Mesodermal cell (in vitro differentiated cells): ENCODE data around the gene GPBP1L1.

Source experiments
- H3K27ac ChIP-seq: 2 replicates; pipeline ENCODE4 v1.7.0; 2013; ENCODE audit warnings: mild to moderate bottlenecking, low read depth, low read length, moderate library complexity; ENCODE audit not compliant: severe bottlenecking
- H3K36me3 ChIP-seq: 2 replicates; pipeline ENCODE4 v1.7.1; 2013; ENCODE audit warnings: mild to moderate bottlenecking, low read length, moderate library complexity; ENCODE audit not compliant: control insufficient read depth, insufficient read depth
- H3K4me1 ChIP-seq: one replicate; pipeline ENCODE4 v1.7.1; 2013; ENCODE audit warnings: mild to moderate bottlenecking, low read length; ENCODE audit not compliant: insufficient read depth, control insufficient read depth, poor library complexity, severe bottlenecking
- H3K4me3 ChIP-seq: 2 replicates; pipeline ENCODE4 v1.7.0; 2013; ENCODE audit warnings: low read length, control low read depth, mild to moderate bottlenecking; ENCODE audit not compliant: insufficient read depth, poor library complexity, severe bottlenecking; ENCODE audit errors: extremely low read depth
- H3K9me3 ChIP-seq: 2 replicates; pipeline ENCODE4 v1.7.1; 2013; ENCODE audit warnings: mild to moderate bottlenecking, low read length, moderate library complexity; ENCODE audit not compliant: control insufficient read depth
- WGBS, 2 experiments: methylation state at CpG; one replicate each; pipeline ENCODE4 v1.1.5; 2013; ENCODE audit warnings: missing lambda C conversion rate in 2 of 2; ENCODE audit not compliant: insufficient coverage in 2 of 2; 5-methylcytosine and 5-hydroxymethylcytosine counted together

Gene GPBP1L1

GRCh38 chr1:45666836-45667235 is 19.5 kb downstream of the GPBP1L1 start:
- H3K27ac ChIP-seq: no peak overlapping the region
- 80% methylated on average over 1 of the region's 2 CpGs; no CpG with 5 or more reads in 1 of the 2 experiments for WGBS, 2 experiments
- no peaks in the 10 kb centered on the region for H3K9me3 ChIP-seq
- H3K4me3 ChIP-seq: no peak overlapping the region
- H3K4me1 ChIP-seq: no peaks in the 10 kb centered on the region
- peaks cover 39% of the 10 kb centered on the region for H3K36me3 ChIP-seq

DNA sequence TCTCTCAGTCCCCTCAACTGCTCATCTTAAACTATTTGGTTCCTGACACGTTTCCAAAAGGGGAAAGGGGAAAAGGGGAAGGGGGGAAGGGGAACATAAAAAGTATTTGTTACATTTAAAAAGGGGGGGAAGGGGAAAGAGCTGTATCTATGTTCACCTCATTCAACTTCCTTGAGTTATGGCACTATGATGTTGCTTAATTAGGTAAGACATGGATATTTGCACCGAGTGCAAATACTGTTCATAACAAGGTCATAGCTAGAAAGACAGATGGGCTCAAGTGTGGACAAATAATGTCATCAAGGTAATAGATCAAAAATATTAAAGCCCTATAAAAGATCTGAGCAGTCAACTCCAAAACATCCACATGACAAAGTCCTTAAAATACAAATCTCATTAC is 26.0 kb downstream of the GPBP1L1 start:
- Histone ChIP-seq H3K4me1 (no peaks in the 10 kb centered on the region), H3K4me3 (no peak overlapping the region), H3K36me3 (peaks cover 71% of the 10 kb centered on the region), H3K9me3 (no peaks in the 10 kb centered on the region), H3K27ac (no peak overlapping the region)
- no CpG with 5 or more reads among the region's 2 CpGs for WGBS, 2 experiments

GRCh38 chr1:45659222-45659621 is 27.1 kb downstream of the GPBP1L1 start:
- H3K4me3 ChIP-seq: no peak overlapping the region
- H3K9me3 ChIP-seq: no peaks in the 10 kb centered on the region
- peaks cover 75% of the 10 kb centered on the region for H3K36me3 ChIP-seq
- H3K4me1 ChIP-seq: no peaks in the 10 kb centered on the region
- no peak overlapping the region for H3K27ac ChIP-seq
- WGBS, 2 experiments: 89% methylated on average over 1 of the region's 2 CpGs; no CpG with 5 or more reads in 1 of the 2 experiments

GRCh38 chr1:45658171-45658570 is 28.2 kb downstream of the GPBP1L1 start:
- Histone ChIP-seq H3K9me3 (no peaks in the 10 kb centered on the region), H3K36me3 (peaks cover 84% of the 10 kb centered on the region), H3K4me3 (no peak overlapping the region), H3K27ac (no peak overlapping the region), H3K4me1 (no peaks in the 10 kb centered on the region)
- WGBS, 2 experiments: 100% methylated on average over 1 of the region's 2 CpGs

- Histone ChIP-seq H3K27ac (no peak overlapping the region), H3K4me3 (no peak overlapping the region), H3K36me3 (peaks cover 97% of the 10 kb centered on the region), H3K9me3 (no peaks in the 10 kb centered on the region), H3K4me1 (no peaks in the 10 kb centered on the region)
- WGBS, 2 experiments: 100% methylated on average over 1 of the region's 3 CpGs; no CpG with 5 or more reads in 1 of the 2 experiments
Observed at GRCh38 chr1:45656573-45657226, 29.6 kb downstream of the GPBP1L1 start.

DNA sequence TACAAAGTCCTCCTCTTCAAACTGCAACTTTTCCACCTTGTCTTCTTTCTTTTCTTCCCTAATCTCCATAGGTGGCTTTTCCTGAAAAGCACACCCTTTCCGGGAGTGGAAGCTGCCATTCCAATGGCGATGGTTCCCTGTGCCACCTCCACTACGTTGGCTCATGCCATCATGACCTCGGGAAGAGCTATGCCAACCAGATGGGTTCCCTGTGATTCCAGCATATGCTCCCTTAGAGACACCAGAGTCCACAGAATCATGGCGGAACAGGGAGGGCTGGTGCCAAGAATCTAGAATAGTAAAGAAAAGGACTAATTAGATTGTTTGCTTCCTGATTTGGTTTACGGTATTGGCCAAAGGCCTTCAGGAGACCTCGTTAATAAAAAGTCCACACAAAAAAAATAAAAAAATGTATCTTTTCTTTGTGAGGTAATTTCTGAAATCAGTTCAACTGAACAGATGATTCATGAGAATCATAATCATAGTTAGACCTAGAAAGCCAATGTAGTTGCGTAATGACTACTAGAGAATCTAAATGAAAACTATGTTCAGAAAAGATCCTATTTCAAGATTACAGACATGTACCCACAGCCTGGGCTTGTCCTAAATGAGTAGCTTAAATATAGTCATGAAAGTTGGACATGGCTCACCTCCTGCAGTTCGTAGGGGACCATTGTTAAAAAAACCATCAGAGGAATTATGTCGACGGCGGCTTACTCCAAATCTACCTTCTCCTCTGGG is 31.6 kb downstream of the GPBP1L1 start:
- Histone ChIP-seq H3K36me3 (peaks cover 97% of the 10 kb centered on the region), H3K9me3 (no peaks in the 10 kb centered on the region), H3K4me3 (no peak overlapping the region), H3K4me1 (no peaks in the 10 kb centered on the region), H3K27ac (no peak overlapping the region)
- 100% methylated on average over 5 to 6 of the region's 12 CpGs for WGBS, 2 experiments

DNA sequence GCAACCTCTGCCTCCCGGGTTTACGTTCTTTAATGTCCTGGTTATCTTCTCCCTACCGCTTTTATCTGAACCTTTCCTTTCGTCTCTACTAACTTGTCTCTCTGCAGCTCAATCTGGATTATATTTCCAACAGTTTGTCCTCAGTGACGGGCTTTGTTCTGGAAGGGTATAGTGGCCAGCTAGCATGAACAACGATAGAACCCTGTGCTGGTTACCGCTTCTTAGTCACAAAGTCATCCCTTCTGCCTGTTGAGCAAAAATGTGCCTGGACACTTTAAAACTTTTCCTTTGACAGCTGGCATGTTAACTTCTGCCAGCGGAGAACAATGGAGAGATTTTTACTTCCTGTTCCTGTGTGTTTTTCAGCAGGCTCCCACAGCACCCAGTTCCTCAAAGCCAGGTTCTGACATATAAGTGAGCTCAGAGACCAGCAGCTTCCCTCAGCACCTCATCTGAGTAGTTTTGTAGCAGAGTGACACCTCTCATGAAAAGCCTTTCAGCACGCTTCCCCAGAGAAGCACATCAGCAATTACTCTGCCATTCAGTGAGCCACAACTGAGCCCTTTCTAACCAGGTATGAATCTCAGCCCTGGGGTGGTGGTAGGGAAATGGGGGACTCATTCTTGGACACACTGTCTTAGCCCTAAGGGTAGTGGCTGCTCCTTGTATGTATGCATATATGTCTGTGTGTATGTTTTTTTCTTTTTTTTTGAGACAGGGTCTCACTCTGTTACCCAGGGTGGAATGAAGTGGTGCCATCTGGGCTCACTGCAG is 38.9 kb downstream of the GPBP1L1 start:
- Histone ChIP-seq H3K4me1 (peaks cover 7% of the 10 kb centered on the region), H3K36me3 (peaks cover 76% of the 10 kb centered on the region), H3K9me3 (no peaks in the 10 kb centered on the region), H3K4me3 (no peak overlapping the region), H3K27ac (peak overlapping the region; percentile 50)
- WGBS, 2 experiments: 96 to 98% methylated on average over 8 to 9 of the region's 9 CpGs

DNA sequence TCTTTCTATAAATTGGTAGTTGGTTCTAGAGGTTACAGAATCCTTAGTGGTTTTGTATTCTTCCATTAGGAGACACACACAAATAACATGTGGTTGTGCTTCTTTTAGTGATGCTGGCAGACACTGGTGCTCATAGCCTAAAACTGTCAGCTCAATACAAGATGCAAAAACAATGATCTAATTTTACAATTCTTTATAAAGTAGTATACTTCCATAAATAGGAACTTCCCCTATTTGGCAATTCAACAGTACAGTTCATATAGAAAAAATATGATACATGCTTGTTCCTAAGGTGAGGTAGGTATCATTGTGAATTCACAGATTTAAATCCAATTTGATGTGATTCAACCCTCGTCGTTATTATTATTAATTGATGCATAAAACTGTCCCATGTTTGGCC is 41.7 kb downstream of the GPBP1L1 start:
- no peak overlapping the region for H3K4me3 ChIP-seq
- peaks cover 7% of the 10 kb centered on the region for H3K4me1 ChIP-seq
- H3K27ac ChIP-seq: no peak overlapping the region
- H3K36me3 ChIP-seq: peaks cover 77% of the 10 kb centered on the region
- 100% methylated on average over 1 to 2 of the region's 2 CpGs for WGBS, 2 experiments
- no peaks in the 10 kb centered on the region for H3K9me3 ChIP-seq

GRCh38 chr1:45643978-45644377 is 42.4 kb downstream of the GPBP1L1 start:
- H3K4me1 ChIP-seq: peaks cover 7% of the 10 kb centered on the region
- H3K4me3 ChIP-seq: no peak overlapping the region
- peaks cover 79% of the 10 kb centered on the region for H3K36me3 ChIP-seq
- H3K9me3 ChIP-seq: no peaks in the 10 kb centered on the region
- H3K27ac ChIP-seq: no peak overlapping the region

DNA sequence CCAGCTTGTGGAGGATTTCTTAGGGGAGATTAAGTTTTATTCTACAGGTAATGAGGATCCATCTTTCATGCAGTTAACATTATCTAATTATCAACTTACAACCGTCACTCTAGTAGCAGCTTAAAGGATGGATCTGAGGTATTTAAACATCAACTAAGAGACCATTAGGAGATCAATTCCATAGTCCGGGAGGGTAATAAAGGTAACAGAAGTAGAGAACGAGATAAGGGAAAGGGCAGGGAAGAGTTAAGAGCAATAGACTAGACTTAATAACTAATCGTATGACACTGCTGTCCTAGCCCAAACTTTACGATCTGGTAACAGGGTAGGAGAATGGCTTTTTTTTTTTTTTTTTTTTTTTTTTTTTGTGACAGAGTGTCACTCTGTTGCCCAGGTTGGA is 43.0 kb downstream of the GPBP1L1 start:
- no peak overlapping the region for H3K4me3 ChIP-seq
- H3K4me1 ChIP-seq: peaks cover 7% of the 10 kb centered on the region
- H3K36me3 ChIP-seq: peaks cover 79% of the 10 kb centered on the region
- H3K9me3 ChIP-seq: no peaks in the 10 kb centered on the region
- no peak overlapping the region for H3K27ac ChIP-seq
- 92% methylated on average over 3 of the region's 5 CpGs; no CpG with 5 or more reads in 1 of the 2 experiments for WGBS, 2 experiments
